Tibial nerve (tissue), 4 donors: ENCODE data around the gene RAB24.

Source experiments
- CTCF ChIP-seq, 5 experiments: fragments of 200-600 bp in 3 of 5; fragments of 450-650 bp in 2 of 5; sonication (generic) in 3 of 5; IDR thresholded peaks; one replicate each; pipeline ENCODE4 v1.5.1; 2016 to 2019; ENCODE audit warnings: antibody characterized with exemption in 5 of 5, mild to moderate bottlenecking in 3 of 5, moderate library complexity in 2 of 5
- EP300 ChIP-seq, 2 donors: sonication (generic); formaldehyde crosslinking; IDR thresholded peaks; one replicate each; pipeline ENCODE4 v1.6.1; 2017; ENCODE audit warnings: antibody characterized with exemption in 2 of 2, mild to moderate bottlenecking in 1 of 2
- POLR2A ChIP-seq, 2 donors: fragments of 450-650 bp; IDR thresholded peaks; one replicate each; pipeline ENCODE4 v1.6.1; 2017; ENCODE audit warnings: antibody characterized with exemption in 2 of 2, mild to moderate bottlenecking in 2 of 2, moderate library complexity in 2 of 2

- TF ChIP-seq CTCF (IDR thresholded peaks at IDR 0.05) (no peak), POLR2A (IDR thresholded peaks at IDR 0.05) (no peak), EP300 (IDR thresholded peaks at IDR 0.05) (no peak)
These were observed 6.8 kb upstream of the RAB24 start for GRCh38 chr5:177310332-177310731.
